ENCODE measurements around the gene SQOR.

The SQOR gene

DNA sequence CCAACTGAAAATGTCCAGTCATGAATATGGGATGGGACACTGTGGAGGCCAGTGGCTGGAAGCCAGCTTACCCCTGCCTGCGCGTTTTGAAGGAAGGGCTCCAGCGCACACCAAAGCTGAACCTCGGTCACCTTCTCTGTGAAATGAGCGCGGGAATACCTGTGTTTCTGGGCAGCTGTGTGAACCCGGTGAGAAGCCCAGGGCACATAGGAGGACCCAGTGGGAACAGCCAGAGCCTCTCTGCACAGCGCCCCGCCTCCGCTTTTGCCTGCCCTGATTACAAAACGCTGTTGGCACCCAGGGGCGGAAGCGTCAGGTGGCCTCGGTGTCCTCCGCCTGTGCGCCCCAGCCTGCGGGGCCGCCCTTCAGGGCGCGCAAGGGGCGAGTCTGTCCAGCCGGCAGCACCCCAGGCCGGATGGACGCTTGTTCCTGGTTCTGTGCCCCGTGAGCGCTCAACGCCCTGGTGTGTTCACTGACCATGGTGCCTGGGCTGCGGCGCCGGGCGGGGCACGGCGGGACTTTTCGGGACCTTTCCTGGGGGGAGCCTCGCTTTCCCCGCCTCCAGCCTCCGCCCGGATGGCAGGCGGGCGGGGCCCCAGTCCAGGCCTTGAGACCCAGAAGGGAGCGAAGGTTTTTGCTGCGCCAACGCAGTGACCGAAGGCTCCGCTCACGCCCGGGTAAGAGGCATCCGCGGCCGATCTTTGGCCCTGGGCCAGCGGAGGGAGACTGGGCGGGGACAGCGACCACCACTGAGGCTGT is at the start of gene SQOR:
Gene SQOR (plus strand): TSS at position 598 of the 759 bp plus-strand sequence. CDS start 23,895 bp downstream, outside the sequence.
- DNase-seq, result peak in 43 of 58 donors; percentile 3 to 72 (median 37)

- DNase-seq, result no peak
Measured at GRCh38 chr15:45585069-45585791, 49.6 kb upstream of the SQOR start.

DNA sequence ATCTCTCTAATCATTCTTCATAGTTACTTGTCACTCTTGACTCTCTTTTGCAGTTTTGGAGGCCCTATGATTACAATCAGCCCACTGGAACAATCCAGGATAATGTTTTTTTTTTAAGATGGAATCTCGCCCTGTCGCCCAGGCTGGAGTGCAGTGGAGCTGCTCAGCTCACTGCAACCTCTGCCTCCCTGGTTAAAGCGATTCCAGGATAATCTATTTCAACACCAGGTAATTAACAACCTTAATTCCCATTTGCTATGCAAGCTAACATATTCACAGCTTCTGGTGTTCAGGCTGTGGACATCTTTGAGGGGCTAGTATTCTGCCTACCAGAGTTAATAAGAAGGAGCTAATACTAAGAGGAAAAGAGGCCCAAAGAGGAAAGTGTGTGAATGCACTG is 48.7 kb upstream of the SQOR start:
- DNase-seq, result no peak

DNA sequence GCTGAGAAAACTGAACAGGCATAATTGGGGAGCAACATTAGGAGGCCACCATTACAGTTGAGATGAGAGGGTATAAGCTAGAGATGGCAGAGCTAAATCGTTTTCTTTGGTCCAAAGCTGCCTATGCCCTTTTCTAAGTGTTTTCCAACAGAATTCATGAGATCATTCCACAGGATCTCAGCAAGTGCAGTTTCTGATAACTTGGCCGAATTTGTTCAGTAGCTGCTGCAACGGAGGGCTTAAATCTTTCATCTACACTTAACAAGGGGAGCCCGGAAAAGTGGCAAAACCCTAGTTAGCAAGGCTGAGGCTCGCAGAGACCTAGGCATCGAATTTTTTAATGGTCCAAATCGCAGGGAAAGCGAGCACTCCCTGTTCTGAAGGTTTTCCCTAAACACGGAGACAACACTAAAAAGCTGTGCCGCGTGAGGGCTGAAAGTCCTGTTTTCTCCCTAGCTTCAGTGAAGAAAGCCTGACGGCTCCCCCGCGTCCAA is 48.2 kb upstream of the SQOR start:
- no peak for DNase-seq

GRCh38 chr15:45587095-45587862 is 47.5 kb upstream of the SQOR start, which contains the start of gene BLOC1S6:
Gene BLOC1S6 (plus strand): TSS chr15:45587379. CDS start chr15:45587444, 65 bp downstream.
- DNase-seq, result peak; percentile 47 to 95 (median 89)

GRCh38 chr15:45587863-45588170 is 47.0 kb upstream of the SQOR start:
- no peak for DNase-seq

GRCh38 chr15:45588219-45588875 is 46.5 kb upstream of the SQOR start:
- DNase-seq, result no peak

DNA sequence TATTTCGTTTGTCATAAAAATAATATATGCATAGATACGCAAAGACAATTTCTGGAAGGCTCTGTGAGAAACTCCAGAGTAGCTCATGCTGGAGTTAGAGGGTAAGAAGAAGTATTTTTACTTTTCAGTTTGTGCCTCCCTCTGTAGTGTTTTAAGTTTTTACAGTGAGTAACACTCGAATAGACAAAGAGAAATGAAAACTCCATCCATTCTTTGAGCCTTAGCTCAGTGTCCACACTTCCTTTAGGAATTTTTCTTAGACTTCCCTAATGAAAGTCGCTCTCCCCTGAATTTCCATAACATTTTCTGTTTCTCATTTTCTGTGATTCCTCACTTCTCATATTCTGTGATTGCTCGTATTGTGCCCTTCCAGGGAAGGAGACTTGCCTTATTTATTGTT is 45.6 kb upstream of the SQOR start:
- DNase-seq, result no peak

GRCh38 chr15:45594319-45594718 is 40.5 kb upstream of the SQOR start:
- no peak for DNase-seq

DNA sequence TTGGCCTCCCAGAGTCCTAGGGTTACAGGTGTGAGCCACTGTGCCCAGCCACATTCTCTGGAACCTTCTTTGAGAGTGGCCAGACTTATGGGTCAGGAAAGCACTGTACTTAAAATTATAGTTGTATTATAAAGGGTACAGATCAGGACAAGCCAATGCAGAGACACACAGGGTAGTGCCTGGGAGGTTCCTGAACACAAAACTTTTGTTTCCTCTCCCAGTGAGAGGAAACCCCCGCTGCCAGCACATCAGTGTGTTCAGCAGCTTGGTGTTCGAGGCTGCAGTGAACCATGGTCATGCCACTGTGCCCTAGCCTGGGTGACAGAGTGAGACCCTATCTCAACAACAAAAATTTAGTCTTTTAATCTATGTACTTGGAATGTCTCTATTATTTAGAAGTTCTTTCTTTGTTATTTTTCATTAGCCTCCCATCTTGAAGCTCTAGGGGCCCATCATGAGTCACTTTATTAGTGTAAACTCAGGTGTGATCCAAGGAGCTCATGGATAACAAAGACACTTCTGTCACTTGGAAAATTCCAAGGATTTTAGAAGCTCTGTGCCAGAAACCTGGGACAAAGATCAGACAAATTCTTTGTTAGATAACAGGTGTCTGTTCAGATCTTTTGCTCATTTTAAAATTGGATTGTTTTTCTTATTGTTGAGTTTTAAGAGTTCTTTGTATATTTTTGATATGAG is 39.8 kb upstream of the SQOR start:
- DNase-seq, result no peak

DNA sequence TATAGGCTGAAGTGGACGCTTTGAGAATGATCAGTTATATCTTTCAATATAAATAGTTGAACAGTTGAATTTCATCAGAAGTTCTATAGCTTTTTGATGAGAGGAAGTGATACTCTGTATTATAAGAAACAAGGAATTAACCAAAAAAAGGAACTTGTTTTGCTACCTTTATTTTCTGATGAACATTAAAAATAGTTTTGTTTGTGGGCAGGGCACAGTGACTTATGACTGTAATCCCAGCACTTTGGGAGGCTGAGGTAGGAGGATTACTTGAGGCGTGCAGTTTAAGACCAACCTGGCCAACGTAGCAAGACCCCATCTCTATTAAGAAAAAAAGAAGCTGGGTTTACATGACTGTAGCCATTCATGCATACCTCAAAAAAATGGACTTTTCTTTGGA is 30.9 kb upstream of the SQOR start:
- no peak for DNase-seq

GRCh38 chr15:45604326-45604725 is 30.5 kb upstream of the SQOR start:
- DNase-seq, result no peak

GRCh38 chr15:45606413-45606812 is 28.4 kb upstream of the SQOR start:
- DNase-seq, result no peak

GRCh38 chr15:45606841-45607240 is 28.0 kb upstream of the SQOR start:
- DNase-seq, result no peak

DNA sequence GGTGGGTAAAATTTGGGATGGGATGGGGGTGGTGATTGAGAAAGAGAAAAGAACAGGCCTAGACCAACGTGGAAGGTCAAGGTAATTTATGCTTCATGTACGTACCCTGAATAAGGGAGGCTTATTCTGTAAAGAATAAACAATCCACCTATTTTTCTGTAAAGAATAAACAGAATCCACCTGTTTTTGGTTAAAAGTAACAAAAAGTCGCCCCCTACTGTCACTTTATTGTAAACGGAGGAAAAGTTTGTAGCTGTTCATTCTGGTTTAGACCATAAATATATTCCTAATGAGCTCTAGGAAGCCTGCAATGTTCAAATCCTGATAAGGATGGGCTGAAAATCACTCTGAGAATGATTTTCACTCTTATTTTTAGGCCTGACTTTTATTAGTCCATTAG is 23.5 kb upstream of the SQOR start:
- DNase-seq, result no peak

DNA sequence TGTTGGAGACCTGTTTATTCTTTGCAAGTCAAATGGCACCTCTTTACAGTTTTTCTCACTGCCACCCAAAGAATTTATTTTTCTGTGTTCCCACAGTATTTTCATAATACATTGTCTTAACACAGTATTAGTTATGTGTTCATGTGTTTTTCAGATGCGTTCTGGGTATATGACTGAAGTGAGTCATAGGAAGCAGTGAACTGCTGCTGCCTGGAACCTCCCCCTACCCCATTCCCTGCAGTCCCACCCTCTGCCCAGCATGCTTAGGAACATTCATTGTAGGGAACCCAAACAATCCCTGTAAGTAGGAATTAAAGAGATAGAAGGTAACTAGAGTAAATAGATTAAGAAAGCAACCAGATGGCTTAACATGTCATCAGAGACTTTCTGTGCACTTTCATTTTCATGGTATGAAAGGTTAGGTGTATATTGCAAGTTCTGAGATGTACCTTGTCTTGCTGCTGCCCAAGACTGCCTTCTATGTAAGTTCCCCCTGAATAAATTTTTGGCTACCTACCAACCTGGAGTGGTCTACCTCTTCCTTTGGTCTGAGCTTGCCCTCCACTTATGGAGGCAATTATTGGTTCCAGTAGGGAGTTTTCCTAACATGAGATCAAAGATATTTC is 21.9 kb upstream of the SQOR start:
- no peak for DNase-seq

GRCh38 chr15:45616901-45617323 is 17.9 kb upstream of the SQOR start:
- no peak for DNase-seq

DNA sequence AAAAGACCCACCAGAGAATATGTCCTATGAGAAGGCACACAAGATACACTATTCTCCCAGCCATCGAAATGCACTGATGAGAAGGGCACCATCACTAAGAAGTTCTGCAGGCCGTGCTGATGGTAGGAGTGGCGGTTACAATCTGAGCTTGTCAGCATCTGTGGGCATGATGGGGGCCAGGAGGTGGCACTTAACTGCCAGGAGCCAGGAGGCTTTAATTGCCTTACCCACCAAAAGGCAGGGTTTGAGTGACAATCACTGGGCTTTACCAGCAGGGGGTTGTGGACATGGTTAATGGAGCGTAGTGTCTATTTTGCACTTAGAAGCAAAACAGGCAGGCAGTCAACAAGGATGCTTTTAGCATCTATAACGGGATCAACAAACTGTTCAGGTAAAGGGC is 16.0 kb upstream of the SQOR start:
- no peak for DNase-seq

DNA sequence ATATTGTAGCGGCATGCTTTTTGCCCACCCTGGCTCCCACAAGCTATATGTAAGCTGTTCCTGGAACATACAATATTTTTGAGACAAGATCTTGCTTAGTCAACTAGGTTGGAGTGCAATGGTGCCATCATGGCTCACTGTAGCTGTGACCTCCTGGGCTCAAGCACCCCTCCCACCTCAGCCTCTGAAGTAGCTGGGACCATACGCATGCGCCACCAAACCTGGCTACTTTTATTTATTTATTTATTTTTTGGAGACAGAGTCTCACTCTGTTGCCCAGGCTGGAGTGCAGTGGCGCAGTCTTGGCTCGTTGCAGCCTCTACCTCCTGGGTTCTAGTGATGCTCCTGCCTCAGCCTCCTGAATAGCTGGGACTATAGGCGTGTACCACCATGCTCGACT is 6.7 kb upstream of the SQOR start:
- no peak for DNase-seq
